GM06990 (cell line): ENCODE results near the gene PM20D2.

Experiments
- DNase-seq: peaks from one replicate; pipeline ENCODE4 v3.0.0-alpha.2; 2011; ENCODE audit not compliant: insufficient read length; ENCODE audit errors: extremely low read depth
- H3K27me3 ChIP-seq: replicated peaks from 2 replicates; pipeline ENCODE4 v1.6.0; 2011; ENCODE audit warnings: low read length; ENCODE audit not compliant: control insufficient read depth, insufficient read depth
- H3K36me3 ChIP-seq: 2 replicates; pipeline ENCODE4 v1.5.1; 2011; ENCODE audit warnings: low read length; ENCODE audit not compliant: control insufficient read depth, insufficient read depth
- H3K4me3 ChIP-seq: replicated peaks from 2 replicates; pipeline ENCODE4 v1.5.1; 2011; ENCODE audit warnings: low read depth, mild to moderate bottlenecking, control low read depth, low read length
- TF ChIP-seq, protein P1 (sequence below): IDR thresholded peaks from 2 replicates; pipeline ENCODE4 v1.5.1; 2011; ENCODE audit warnings: low read length, control low read depth, mild to moderate bottlenecking, inconsistent platforms; ENCODE audit not compliant: insufficient read depth, poor library complexity, severe bottlenecking

Gene PM20D2

DNA sequence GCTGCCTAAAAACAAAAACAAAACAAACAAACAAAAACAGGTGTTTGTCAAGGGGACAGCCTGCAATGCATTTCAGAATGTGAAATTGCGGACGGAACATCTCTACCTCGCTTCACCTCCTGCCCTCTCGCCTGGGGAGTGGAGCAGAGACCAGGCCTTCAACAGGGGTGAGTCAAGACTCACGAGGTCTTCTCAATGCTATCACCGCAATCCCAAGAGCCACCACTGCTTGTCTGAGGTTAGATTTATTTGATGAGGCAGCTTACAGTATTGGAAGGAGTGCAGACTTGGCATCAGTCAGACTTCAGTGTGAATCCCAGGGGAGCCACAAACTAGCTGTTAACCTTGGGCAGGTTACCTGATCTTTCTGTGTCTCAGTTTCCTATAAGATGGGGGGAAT, 63.6 kb downstream of the PM20D2 start:
- TF ChIP-seq, protein P1, sequence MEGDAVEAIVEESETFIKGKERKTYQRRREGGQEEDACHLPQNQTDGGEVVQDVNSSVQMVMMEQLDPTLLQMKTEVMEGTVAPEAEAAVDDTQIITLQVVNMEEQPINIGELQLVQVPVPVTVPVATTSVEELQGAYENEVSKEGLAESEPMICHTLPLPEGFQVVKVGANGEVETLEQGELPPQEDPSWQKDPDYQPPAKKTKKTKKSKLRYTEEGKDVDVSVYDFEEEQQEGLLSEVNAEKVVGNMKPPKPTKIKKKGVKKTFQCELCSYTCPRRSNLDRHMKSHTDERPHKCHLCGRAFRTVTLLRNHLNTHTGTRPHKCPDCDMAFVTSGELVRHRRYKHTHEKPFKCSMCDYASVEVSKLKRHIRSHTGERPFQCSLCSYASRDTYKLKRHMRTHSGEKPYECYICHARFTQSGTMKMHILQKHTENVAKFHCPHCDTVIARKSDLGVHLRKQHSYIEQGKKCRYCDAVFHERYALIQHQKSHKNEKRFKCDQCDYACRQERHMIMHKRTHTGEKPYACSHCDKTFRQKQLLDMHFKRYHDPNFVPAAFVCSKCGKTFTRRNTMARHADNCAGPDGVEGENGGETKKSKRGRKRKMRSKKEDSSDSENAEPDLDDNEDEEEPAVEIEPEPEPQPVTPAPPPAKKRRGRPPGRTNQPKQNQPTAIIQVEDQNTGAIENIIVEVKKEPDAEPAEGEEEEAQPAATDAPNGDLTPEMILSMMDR = no peak
- H3K4me3 ChIP-seq = no peak overlapping the region
- H3K27me3 ChIP-seq = no peaks in the 10 kb centered on the region
- DNase-seq = no peak
- no peaks in the 10 kb centered on the region for H3K36me3 ChIP-seq

DNA sequence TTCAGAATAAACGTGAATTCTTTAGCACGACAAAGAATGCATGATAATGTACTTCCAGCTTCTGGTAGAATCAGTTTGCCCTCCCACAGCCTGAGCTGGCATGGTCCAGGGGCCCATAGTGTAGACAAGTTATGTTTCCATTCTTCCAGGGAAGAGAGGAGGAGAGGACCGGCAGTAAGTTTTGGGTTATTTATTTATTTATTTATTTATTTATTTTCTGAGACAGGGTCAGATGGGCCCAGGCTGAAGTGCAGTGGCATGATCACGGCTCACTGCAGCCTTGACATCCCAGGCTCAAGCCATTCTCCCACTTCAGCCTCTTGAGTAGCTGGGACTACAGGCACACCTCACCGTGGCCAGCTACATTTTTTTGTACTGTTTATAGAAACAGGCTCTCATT, 66.6 kb downstream of the PM20D2 start:
- Histone ChIP-seq H3K27me3 (no peaks in the 10 kb centered on the region; the same call in 1 of the 2 replicates), H3K4me3 (no peak overlapping the region), H3K36me3 (no peaks in the 10 kb centered on the region)
- TF ChIP-seq, protein P1 = no peak
- no peak for DNase-seq

DNA sequence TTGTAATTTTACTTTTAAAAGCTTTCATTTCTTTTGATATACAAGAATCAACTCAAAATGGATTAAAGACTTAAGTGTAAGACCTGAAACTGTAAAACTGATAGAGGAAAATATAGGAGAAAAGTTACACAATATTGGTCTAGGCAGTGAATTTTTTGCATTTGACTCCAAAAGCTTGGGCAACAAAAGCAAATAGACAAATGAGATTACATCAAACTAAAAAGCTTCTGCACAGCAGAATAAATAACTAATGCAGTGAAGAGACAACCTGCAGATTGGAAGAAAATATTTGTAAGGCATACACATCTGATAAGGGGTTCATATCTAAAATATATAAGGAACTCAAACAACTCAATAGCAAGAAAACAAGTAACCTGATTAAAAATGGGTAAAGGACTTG, 68.3 kb downstream of the PM20D2 start:
- Histone ChIP-seq H3K36me3 (no peaks in the 10 kb centered on the region), H3K4me3 (no peak overlapping the region), H3K27me3 (no peaks in the 10 kb centered on the region; the same call in 1 of the 2 replicates)
- no peak for DNase-seq
- TF ChIP-seq, protein P1 = no peak
